Activated CD8-positive, alpha-beta memory T cell treated with anti-CD3 and anti-CD28 coated beads for 4 hours (primary cell): ENCODE measurements around the gene ME1.
"Not testable (repeated sequence)": the region's sequence is repeated elsewhere in the genome, so short reads cannot be mapped to it uniquely, and the experiment has no call there.

Experiments
- DNase-seq, 2 donors: peaks; one replicate each; pipeline ENCODE4 v3.0.0-alpha.2; 2020; ENCODE audit warnings: low read depth in 2 of 2

The ME1 gene

DNA sequence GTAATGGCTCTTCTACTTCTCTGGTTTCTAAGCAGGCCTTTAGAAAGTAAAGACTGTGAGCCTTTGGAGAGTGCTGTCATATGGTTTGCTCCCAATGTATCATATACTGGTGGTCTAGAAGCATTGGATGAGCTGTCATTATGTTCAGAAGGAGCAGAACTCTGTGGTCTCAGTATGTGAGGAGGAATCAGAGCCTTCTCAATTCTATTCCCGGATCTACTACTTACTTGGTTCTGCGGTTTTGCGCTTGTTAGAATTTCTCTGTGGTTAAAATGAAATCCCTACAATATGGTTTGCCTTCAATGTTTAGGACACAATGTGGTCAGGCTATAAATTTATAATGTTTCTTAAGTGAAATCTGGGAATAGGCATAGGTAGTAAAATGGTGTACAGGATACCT, 173.1 kb downstream of the ME1 start:
- DNase-seq: no peak

DNA sequence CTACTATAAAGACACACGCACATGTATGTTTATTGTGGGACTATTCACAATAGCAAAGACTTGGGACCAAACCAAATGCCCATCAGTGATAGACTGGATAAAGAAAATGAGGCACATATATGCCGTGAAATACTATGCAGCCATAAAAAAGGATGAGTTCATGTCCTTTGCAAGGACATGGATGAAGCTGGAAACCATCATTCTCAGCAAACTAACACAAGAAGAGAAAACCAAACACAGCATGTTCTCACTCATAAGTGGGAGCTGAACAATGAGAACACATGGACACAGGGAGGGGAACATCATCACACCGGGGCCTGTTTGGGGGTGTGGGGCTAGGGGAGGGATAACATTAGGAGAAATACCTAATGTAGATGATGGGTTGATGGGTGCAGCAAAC, 174.1 kb downstream of the ME1 start:
- not testable (repeated sequence) for DNase-seq

DNA sequence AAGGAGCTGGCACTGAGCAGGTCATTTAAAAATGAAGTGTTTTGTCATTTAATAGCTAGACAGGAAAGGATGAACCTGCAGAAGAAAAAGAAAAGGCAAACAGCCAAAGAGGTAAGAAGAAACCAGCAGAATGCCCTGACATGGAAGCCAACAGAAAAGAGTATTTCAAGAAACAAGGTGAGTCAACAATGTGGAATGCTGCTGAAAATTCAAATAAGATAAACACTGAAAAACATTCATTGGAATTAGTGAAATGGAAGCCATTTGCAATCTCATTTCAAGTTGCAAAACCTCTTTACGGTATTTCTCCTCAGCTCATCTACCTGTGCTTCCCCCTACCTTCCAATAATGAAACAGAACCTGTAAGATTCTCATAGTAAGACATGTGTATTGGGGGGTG, 178.1 kb downstream of the ME1 start:
- DNase-seq: no peak

DNA sequence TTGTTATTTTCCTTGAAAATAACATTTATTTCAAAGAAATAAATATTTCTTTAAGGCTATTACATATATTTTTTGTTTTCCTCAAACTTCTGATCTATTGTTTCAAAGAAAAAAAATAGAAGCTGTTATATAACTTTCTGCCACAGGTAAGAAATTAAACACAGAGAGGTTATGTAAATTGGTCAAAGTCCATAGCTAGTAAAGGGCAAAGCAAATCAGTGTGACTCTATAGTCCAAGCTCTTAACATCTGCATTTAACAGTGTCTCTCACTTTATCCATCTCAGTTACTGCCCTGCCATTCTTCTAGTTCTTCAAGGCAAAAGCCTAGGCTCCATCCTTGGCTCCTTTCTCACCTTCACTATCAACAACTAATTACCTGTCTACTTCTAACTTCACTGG, 180.6 kb downstream of the ME1 start:
- no peak for DNase-seq

DNA sequence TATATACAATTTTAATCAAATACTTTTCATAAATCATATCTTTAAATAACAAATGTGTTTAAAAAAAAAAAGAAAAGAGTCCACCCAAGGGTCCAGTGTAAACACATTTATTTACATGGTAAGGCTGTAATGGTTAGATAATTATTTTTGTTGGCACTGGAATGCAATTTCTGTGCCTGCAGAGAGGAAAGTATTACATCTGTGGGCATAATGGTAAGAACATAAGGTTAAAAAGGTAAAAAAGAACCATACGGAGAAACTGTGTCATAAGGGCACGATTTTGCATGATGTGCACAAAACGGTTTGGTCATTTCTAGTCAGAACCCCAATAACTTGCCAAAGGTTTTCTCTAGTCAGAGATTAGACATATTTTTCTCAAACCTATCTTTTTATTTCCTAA, 183.4 kb downstream of the ME1 start:
- no peak for DNase-seq

DNA sequence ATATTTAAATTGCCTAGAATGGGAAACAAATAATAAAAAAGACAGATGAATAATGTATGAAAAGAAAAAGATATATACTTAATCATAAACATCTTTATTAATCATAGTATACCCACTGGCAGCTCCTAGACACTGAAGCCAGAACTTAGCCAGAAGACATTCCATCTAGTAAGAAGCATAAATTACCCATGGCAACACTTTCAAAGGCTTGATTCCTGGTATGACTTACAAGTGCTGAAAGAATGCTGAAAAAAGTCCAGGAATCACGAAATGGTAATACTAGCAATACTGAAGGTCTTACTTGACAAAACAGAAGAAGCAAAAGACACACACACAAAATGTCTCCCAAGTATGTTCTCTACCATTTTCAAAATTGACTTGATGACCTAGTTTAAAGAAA, 199.7 kb downstream of the ME1 start:
- DNase-seq: no peak

DNA sequence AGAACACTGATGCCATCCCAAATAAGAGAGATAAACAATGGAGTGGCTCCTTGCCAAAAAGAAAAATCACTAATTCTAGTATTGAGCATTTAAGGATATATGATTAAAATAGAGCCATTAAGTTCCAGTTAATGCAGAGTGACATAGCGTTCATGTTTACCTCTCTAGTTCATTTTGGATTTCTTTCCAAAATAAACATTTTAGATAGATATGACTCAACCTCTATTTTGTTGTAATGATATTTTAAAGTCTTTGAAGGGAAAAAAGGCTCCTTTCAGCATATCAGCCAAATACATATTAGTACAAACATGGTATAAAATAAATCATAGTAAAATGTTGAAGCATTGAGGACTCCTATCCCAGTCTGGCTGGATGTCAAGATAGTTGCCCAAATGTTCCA, 204.3 kb downstream of the ME1 start:
- no peak for DNase-seq

DNA sequence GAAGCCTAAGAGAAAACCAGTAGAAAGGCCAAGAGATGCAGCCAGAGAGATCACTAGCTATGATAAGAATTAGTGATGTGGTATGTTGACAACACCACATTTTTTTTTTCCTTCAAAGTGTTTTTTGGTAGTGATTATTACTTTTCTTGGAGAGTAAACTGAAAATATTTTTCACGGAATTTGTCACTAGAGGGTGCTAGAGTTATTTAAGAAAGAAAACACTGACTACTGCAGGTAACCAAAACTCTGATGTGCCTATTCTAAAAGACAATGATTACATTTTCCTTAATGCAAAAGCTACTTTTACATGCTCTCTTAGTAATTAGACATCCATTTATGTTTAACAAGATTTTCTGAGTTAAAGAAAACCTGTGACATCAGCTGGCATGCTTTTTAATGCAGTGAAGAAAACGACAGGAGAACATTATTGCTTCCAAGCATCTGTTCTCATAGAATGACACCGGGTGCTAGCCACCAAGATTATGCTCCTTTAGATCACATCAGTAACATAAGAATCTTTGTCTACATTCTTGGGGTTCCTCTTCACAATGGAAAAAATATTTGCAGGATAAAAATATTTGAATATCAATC, 208.9 kb downstream of the ME1 start:
- no peak for DNase-seq

DNA sequence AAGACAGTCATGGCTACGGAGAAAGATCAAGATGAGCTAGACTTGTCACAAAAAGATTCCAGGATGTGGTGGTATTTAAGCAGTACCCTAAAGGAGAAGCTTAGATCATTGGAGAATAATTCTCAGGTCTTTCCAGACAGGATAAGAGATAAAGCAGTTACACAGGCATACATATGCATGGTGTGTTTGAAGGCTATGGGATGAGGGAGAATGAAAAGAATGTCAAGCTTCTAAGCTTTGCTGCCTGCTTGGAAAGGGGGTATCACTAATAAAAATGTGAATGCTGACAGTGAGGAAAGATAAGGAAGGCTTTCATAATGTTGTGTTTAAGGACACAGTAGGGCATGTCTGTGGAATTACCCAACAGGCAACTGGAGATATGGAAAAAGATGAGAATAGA, 209.6 kb downstream of the ME1 start:
- DNase-seq: no peak

DNA sequence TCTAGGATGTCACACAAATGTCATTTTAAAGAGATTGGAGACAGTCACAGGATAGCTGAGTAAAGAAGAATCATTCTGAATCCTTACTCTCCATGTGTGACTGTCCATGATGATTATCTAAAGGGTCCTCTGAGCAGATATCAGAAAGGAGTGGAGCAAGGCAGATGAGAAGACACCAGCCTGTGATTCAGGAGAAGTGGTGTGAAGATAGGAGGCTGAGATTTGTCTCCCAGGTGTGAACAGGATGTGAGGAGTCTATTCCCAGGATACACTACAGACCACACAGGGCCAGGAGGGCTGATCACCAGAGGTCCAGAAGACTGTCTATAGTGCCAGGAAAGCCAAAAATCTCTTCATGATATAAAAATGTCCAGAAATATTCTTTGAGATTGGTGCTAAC, 210.7 kb downstream of the ME1 start:
- no peak for DNase-seq

DNA sequence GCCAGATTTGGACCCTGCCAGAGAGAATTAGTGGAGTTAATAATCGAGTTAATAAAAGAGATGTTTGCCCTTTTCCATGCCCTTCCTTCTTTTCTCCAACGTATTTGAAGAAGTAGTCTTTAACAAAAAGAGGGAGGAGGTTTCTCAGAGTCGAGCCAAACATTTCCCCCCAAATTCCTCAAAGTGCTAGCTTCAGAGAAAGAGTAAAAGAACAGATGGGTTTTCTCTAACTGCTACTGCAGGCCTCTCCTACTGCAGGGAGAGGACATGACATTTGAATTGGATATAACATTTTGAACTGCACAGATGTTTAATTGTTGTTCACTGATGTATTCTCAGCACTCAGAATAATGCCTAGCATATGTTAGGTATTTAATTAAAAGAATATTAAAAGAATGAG, 212.2 kb downstream of the ME1 start:
- DNase-seq: no peak

DNA sequence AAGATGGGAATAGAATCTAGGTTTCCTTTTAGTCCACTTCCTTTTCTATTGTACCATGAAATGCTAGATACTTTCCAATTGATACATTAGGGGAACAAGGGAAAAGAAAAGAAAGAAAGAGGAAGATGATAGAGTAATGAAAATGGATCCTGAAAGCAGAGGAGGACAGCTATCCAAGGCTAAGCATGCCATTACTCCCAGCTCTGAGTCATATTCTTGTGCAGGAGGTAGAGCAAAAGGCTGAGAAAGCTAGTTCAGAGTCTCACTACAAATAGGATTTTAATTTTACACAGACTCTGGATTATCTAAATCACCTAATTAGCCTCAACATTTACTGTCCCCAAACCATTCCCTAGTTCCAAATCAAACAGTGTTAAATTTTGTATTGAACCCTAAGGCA, 214.0 kb downstream of the ME1 start:
- DNase-seq: no peak

DNA sequence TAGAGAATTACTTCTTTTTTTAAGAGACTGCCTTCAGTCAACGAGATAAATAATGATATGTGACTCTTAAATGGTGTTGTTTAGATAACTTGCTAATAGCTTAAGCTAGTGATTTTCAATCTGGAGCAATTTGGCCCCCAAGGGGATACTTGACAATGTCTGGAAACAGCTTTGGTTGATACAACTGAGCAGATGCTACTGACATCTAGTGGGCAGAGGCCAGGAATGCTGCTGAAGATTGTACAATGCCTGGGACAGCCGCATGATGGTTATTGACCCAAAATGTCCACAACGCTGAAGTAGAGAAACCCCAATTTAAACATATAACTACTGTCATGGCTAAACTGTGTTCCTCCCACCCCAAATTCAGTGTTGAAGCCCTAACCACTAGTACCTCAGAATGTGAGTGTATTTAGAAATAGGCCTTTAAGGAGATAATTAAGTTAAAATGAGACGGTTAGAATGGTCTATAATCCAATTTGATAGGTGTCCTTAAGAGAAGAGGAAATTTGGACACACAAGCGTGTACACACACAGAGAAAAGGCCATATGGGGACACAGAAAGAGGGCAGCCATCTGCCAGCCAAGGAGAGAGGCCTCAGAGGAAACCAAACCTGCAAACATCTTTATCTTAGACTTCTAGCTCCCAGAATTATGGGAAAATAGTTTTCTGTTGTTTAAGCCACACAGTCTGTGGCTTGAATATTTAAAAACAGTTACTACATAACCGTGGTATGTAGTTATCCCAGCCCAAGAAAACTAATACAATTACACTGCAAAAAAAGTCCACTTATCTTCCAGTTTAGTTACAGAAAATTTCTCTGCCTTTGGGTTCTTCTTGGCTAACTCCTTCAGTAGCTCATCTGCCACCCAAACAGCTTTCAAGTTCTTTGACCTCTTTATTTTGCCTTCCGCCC, 215.5 kb downstream of the ME1 start:
- DNase-seq: no peak

DNA sequence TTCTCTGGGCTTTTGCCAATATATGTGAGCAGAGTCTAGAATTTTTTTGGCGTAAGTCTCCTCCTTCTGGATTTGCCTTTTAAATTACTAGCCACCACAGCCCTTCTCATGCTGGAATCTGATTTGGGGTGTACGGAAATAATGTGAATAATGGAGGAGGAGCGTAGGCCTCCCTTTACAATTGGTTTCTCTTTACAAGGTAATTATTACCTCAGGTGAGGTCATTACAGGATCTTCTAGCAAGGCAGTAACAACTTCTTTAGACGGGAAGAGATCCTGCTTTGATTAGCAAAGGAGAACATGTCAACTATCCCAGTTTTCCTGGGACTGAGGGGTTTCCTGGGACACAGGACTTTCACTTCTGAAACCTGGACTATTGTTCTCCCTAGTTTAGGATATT, 228.8 kb downstream of the ME1 start:
- DNase-seq: no peak

DNA sequence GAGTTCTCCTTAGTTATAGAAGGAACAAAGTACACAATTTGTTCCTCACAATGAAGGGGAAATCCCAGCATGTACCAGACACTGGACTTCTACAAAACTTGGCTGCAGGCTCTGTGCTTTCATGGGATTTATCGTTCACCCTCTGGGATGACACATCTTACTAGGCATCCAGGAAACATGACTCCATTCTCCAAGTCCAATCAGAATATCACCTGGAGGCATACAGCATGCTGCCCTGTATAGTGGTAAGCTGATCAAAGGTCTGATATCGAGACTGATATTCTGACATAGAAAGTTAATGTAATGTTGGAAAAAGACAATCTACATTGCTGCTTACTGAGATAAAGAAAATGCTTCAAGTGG, 231.0 kb downstream of the ME1 start:
- no peak for DNase-seq

DNA sequence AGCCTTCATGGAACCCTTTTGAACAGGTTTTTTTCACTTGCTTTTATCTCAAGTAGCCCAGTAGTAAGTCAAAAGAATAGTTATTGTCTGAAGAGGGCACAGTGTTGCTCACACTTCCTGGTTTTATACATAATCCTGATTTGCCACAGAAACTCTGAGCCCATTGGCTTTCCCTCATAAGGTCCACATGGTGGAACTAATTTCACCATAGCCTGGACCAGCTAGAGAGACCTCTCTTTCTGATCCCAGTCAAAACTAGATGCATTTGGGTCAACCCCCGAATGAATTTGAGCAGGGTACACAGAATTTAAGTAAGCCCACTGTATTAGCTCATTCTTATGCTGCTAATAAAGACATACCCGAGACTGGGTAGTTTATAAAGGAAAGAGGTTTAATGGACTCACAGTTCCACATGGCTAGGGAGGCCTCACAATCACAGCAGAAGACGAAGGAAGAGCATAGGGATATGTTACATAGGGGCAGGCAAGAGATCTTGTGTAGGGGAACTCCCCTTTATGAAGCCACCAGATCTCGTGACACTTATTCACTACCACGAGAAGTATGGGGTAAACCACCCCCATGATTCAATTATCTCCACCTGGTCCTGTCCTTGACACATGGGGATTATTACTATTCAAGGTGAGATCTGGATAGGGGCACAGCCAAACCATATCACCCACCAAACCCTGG, 231.5 kb downstream of the ME1 start:
- no peak for DNase-seq

DNA sequence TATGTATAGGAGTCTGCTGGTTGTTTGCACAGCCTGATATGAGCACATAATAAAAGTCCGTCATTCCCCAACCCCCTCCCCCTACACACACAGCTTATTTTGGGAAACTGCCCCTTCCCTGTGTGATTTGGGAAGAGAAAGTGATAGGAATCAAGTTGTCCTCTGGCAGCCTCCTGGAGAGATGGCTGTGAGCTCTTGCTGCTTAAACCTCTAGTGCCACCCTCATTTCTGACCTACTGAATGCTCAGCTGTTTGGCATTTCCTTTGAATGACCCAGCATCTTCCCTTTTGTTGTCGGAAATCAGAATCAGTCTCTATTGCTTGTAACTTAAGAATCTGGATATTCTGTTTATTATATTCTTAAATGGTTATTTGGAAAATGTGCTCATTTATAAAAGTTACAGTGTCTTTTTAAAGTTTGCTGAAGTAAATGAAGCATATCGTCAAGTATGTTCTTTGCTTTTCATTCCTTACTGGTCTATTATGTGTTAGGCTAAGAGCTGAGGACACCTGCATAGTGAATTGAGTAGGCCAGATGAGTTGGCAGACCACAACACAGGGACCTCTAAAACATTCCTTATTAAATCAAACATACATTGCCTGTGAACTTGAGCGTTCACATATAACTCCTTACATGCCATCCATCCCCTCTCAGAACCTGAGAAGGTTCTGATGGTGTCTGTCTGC, 232.2 kb downstream of the ME1 start:
- DNase-seq: no peak

DNA sequence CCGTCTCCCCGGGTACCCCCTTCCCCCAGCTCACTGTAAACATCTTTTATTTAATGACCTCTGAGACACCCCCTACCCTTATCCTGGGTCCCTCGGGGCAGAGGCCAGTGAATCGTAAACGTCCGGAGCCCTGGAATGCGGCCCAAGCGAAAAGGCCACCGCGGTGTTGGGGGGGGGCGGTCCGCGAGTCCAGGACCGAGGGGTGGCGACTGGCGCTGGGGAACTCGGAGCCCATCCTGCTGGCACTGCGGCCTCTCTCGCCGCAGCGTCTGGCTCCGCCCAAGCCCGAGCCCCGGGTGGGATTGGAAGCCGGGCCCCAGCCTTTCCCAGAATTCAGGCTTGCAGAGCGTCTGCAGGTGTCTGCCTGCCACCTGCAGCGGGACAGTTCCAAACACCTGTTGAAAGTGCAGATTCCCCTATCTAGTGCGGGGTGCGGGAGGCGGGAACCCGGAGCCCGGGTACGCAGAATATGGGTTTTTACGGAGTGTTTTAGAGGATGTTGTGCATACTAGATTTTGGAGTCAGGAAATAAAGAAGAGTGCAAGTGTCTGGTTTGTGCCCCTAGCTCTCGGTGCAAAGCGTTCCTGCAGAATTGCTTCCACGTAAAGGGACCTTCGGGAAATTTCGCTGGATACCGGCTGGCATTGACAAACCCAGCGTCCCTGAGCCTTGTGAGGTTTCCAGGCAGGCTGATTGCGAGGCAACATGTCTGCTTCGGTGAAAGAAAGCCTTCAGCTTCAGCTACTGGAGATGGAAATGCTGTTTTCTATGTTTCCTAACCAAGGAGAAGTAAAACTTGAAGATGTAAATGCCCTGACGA, 236.9 kb downstream of the ME1 start:
- DNase-seq: no peak

DNA sequence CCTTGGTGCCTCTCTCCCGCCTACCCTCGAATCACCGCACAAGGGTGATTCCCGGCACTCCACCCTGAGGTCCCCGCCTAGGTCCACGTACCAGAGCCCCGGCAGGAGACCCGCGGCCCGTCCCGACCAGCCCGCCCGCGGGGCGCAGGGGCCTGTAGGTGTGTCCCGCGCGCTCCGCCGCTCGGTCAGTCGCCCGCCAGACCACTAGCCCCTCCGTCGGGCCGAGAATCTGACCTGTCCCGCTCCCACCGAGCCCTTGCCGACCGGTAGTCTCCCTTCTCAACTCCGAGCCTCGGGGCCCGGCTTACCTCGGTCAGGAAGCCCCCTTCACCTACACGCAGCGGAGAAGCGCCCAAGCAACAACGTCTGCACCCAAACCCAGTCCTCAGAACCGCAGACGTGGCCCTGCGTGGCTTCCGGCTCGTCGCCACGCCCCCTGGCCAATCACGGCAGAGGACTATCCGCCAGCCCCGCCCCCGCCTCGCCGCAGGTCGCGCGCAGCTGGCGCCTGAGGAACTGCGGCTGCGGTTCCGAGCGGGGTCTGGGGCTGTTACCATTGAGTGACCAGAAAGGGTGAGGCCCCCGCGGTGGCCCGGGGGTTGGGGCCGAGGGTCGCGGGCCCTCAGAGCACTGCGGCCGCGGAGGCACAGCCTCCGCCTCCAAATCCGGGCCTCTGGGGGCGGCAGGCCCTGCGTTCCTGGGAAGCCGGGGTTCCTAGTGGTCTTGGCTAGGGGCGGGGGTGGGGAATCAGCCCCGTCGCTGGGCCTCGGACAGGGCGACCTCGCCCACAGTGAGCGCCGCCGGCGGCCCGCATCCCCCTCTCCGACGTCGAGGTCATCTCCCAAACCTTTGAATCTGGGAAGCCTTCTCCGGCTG, 237.7 kb downstream of the ME1 start, which contains the start of the genes PGM3 and RWDD2A:
Gene PGM3, minus strand, starts transcription at position 395 of the 876 bp plus-strand sequence. CDS start 2,253 bp downstream, outside the sequence.
Gene RWDD2A, plus strand, starts transcription at position 487 of the 876 bp plus-strand sequence. CDS start 1,095 bp downstream, outside the sequence.
- DNase-seq: peak; percentile 79 to 81

DNA sequence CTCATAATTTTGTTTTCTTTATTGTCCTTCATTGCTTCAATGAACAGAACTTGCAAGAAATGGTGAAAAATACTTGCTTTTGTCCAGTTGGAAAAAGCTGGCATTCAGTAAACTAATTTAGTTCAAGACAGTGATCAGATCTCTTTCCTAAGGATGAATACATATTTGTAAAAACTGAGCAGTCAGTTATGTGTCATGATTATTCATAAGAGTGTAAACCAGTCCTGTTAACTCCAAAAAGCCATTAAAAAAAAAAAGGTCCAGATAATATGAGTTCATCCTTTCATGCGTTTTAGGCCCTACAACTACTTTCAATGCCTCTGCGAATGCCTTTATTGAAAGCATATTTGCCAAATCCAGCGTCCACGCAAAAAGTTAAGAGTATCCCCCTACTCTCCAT, 238.4 kb downstream of the ME1 start:
- no peak for DNase-seq
